ENCODE data around the gene STAU1.
"Not testable (repeated sequence)": the region's sequence is repeated elsewhere in the genome, so short reads cannot be mapped to it uniquely, and the experiment has no call there.

STAU1 gene

GRCh38 chr20:49140411-49140810 is 47.7 kb downstream of the STAU1 start:
- in situ Hi-C loops (cut with HindIII; ENCODE audit: low sequenced_read_pairs), result no loop called here
- TF ChIP-seq, protein P1, sequence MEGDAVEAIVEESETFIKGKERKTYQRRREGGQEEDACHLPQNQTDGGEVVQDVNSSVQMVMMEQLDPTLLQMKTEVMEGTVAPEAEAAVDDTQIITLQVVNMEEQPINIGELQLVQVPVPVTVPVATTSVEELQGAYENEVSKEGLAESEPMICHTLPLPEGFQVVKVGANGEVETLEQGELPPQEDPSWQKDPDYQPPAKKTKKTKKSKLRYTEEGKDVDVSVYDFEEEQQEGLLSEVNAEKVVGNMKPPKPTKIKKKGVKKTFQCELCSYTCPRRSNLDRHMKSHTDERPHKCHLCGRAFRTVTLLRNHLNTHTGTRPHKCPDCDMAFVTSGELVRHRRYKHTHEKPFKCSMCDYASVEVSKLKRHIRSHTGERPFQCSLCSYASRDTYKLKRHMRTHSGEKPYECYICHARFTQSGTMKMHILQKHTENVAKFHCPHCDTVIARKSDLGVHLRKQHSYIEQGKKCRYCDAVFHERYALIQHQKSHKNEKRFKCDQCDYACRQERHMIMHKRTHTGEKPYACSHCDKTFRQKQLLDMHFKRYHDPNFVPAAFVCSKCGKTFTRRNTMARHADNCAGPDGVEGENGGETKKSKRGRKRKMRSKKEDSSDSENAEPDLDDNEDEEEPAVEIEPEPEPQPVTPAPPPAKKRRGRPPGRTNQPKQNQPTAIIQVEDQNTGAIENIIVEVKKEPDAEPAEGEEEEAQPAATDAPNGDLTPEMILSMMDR (IDR thresholded peaks at IDR 0.05; ENCODE audit: low read depth, low read length), result no peak
- no peak for DNase-seq (ENCODE audit: low read depth, low spot score)
- H3K4me3 ChIP-seq (ENCODE audit: low read depth, low read length), result no peak overlapping the region

DNA sequence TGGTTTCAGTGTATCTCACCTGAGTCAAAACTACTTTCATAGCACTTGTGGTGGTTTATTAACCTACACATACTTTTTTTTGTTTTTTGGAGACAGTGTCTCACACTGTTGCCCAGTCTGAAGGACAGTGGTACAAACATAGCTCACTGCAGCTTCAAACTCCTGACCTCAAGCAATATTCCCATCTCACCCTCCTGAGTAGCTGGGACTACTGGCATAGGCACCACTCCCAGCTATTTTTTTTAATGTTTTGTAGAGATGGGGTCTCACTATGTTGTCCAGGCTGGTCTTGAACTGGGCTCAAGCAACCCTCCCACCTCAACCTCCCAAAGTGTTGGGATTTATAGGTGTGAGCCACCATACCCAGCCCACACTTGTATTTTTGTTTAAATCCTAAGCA is 49.7 kb downstream of the STAU1 start:
- no peak overlapping the region for H3K4me3 ChIP-seq (ENCODE audit: low read depth, low read length)
- TF ChIP-seq, protein P1 (IDR thresholded peaks at IDR 0.05; ENCODE audit: low read depth, low read length), result no peak
- in situ Hi-C loops (cut with HindIII; ENCODE audit: low sequenced_read_pairs), result no loop called here
- no peak for DNase-seq (ENCODE audit: low read depth, low spot score)

DNA sequence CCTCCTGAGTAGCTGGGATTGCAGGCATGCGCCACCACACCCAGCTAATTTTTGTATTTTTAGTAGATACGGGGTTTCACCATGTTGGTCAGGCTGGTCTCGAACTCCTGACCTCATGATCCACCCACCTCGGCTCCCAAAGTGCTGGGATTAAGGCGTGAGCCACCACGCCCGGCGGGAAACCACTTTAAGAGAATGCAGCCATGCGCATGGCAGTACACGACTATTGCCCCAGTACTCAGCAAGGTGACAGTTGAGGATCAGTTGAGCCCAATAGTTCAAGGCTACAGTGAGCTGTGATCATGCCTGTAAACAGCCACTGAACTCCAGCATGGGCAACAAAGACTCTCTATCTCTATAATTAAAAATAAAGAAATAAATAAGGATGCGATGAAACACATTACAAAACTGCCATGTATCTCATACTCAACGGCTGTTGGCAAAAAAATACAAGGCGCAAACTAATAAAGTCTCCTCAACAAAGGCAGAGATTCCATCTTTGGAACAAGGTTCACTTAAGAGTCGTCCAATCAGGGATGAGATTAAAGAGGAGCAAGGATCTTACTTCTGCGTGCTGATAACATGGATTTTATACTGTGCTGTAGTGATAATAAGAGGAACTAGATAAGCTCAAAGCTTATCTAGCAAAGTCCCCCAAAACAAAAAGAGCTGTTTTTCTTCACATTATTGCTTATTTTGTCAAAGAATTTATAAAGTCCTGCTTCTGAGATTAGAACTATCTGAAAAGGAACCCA is 51.1 kb downstream of the STAU1 start:
- in situ Hi-C loops (cut with HindIII; ENCODE audit: low sequenced_read_pairs), result no loop called here

DNA sequence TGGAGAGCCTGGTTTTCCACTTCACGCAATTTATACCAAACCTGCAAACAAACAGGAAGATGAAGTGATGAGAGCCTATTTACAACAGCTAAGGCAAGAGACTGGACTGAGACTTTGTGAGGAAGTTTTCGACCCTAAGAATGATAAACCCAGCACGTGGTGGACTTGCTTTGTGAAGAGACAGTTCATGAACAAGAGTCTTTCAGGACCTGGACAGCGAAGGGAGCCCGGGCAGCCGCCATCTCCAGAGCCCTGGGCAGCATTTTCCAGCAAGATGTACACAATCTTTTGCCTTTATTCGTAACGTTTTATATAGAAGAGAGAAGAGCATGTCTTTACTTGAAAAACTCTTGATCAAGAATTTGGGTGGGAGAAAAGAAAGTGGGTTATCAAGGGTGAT is 53.3 kb downstream of the STAU1 start:
- DNase-seq (ENCODE audit: low read depth, low spot score); in situ Hi-C loops (cut with HindIII; ENCODE audit: low sequenced_read_pairs); H3K4me3 ChIP-seq (ENCODE audit: low read depth, low read length): not testable (repeated sequence)

More for the DNA sequence above, 51.1 kb downstream of the STAU1 start:
- H3K4me3 ChIP-seq (ENCODE audit: low read depth, low read length), result no peak overlapping the region
- DNase-seq (ENCODE audit: low read depth, low spot score), result no peak
- TF ChIP-seq, protein P1 (IDR thresholded peaks at IDR 0.05; ENCODE audit: low read depth, low read length), result no peak

DNA sequence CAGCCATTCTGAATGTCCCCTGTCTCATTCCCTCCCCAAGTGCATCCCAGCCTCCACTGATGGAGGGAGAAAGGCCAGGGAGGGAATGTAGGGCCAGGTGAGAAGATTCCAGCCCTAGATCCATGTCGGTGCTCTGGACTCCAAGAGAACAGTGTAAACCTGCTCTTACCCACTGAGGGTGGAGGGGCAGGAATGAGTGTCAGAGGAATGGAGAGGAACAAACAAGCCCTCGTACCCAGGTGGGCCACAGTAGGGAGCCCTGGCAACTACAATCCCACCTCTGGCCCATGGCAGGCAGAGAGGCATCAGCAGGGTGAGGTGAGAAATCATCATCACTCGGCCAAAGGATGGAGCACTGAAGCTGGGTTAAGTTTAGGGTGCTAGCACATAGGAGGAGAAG is 54.6 kb downstream of the STAU1 start:
- TF ChIP-seq, protein P1 (IDR thresholded peaks at IDR 0.05; ENCODE audit: low read depth, low read length), result no peak
- in situ Hi-C loops (cut with HindIII; ENCODE audit: low sequenced_read_pairs), result no loop called here
- H3K4me3 ChIP-seq (ENCODE audit: low read depth, low read length), result no peak overlapping the region
- DNase-seq (ENCODE audit: low read depth, low spot score), result no peak

DNA sequence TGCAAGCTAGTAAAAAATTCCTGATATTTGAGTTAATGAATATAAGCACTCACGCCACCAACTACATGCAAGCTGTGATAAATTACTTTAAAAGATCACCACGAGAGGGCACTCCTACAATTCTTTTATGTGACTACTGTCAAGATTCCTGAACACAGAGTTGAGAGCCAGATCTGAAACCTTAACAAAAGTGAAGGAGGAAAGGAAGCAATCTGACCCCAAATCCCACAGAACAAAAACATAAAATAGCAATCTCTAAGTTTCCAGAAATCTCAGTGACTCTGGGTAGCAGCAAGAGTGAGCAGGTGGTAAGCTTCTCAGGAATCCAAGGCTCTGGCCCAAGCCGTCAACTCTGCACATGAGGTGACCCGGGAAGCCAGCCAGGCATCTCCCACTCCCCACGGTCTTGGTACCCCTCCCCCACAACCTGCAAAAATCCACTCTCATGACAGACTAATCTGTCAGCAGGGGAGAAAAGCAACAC is 55.1 kb downstream of the STAU1 start:
- no peak overlapping the region for H3K4me3 ChIP-seq (ENCODE audit: low read depth, low read length)
- in situ Hi-C loops (cut with HindIII; ENCODE audit: low sequenced_read_pairs), result no loop called here
- DNase-seq (ENCODE audit: low read depth, low spot score), result peak; percentile 78

GRCh38 chr20:49123982-49124381 is 64.2 kb downstream of the STAU1 start:
- TF ChIP-seq, protein P1 (IDR thresholded peaks at IDR 0.05; ENCODE audit: low read depth, low read length), result no peak
- no peak for DNase-seq (ENCODE audit: low read depth, low spot score)
- H3K4me3 ChIP-seq (ENCODE audit: low read depth, low read length), result no peak overlapping the region
- in situ Hi-C loops (cut with HindIII; ENCODE audit: low sequenced_read_pairs), result no loop called here

More for the DNA sequence above, 55.1 kb downstream of the STAU1 start:
- TF ChIP-seq, protein P1 (IDR thresholded peaks at IDR 0.05; ENCODE audit: low read depth, low read length), result peak; percentile 37
